ENCODE data around the gene SDK2.

The SDK2 gene

GRCh38 chr17:73652886-73653480 is 8.7 kb upstream of the SDK2 start:
- DNase-seq (ENCODE audit: extremely low read depth, low read depth), result no peak
- TF ChIP-seq, protein P1, sequence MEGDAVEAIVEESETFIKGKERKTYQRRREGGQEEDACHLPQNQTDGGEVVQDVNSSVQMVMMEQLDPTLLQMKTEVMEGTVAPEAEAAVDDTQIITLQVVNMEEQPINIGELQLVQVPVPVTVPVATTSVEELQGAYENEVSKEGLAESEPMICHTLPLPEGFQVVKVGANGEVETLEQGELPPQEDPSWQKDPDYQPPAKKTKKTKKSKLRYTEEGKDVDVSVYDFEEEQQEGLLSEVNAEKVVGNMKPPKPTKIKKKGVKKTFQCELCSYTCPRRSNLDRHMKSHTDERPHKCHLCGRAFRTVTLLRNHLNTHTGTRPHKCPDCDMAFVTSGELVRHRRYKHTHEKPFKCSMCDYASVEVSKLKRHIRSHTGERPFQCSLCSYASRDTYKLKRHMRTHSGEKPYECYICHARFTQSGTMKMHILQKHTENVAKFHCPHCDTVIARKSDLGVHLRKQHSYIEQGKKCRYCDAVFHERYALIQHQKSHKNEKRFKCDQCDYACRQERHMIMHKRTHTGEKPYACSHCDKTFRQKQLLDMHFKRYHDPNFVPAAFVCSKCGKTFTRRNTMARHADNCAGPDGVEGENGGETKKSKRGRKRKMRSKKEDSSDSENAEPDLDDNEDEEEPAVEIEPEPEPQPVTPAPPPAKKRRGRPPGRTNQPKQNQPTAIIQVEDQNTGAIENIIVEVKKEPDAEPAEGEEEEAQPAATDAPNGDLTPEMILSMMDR (IDR thresholded peaks at IDR 0.05; ENCODE audit: low read depth, low read length), result no peak

DNA sequence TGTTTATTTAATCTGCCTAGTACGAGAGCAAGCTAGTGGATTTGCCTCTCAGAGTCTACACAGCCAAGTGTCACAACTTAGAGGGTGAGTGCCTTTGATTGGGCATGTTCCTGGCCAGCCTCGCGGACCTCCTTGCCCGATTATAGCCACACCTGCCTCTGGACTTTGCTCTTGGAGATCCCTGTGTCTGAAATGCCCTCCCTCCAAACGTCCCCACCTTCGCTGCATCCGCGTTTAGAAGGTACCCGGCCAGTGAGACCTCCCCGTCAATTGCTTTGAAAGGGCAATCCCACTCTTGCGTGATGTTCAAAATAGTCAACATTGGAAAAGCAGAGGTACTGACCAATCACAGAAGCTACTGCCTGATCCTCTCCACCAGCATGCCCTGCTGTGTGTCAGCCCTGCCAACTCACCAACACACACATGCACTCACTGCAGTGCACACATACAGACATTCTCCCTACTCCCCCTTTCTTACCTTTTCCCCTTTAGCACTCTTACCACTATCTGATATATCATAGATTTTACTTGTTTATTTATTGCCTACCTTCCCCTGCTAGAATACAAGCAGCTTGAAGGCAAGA is 6.5 kb upstream of the SDK2 start:
- DNase-seq (ENCODE audit: extremely low read depth, low read depth), result no peak
- TF ChIP-seq, protein P1 (IDR thresholded peaks at IDR 0.05; ENCODE audit: low read depth, low read length), result no peak

- DNase-seq (ENCODE audit: extremely low read depth, low read depth), result no peak
- TF ChIP-seq, protein P1 (IDR thresholded peaks at IDR 0.05; ENCODE audit: low read depth, low read length), result no peak
These were observed 5.9 kb upstream of the SDK2 start for GRCh38 chr17:73650140-73650539.

GRCh38 chr17:73648974-73649373 is 4.7 kb upstream of the SDK2 start:
- DNase-seq (ENCODE audit: extremely low read depth, low read depth), result no peak
- TF ChIP-seq, protein P1 (IDR thresholded peaks at IDR 0.05; ENCODE audit: low read depth, low read length), result no peak

GRCh38 chr17:73648543-73648820 is 4.2 kb upstream of the SDK2 start:
- TF ChIP-seq, protein P1 (IDR thresholded peaks at IDR 0.05; ENCODE audit: low read depth, low read length), result no peak

DNA sequence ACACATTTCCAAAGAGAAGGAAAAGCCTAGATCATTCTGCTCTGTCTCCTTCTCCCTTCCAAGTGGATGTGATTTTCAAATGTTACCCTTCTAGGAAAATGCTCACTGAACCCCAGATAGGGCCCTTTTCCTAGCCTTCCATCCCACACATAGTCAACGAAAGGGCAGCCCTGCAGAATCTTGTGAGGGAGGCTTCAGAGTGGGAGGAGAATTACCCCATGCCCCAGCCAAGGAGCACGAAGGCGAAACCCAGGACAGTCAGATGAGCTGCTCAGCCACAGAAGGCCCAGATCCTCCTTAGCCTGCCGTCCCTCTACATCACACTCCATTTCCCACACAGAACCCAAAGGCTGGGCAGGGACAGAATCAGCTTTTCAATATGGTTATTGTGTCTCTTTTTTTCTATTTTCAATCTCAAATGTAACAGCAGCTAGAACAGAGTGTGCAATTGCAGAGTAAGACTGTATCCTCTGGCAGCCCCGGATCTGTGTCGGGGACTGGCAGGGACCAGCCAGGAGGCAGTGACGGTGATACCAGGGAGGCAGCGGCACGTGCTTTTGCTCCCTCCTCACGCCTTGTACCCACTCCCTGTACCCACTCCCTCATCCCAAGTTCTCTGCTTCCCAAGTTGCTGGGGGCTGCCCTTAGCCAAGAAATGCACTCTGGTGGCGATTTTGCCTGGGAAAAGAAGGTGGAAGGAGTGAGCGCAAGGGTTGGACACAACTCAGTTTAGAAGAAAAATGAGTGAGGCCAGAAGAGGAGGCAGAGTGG is 3.7 kb upstream of the SDK2 start:
- TF ChIP-seq, protein P1 (IDR thresholded peaks at IDR 0.05; ENCODE audit: low read depth, low read length), result no peak
- DNase-seq (ENCODE audit: extremely low read depth, low read depth), result no peak

More at GRCh38 chr17:73648543-73648820, 4.2 kb upstream of the SDK2 start:
- no peak for DNase-seq (ENCODE audit: extremely low read depth, low read depth)

GRCh38 chr17:73647301-73647695 is 3.1 kb upstream of the SDK2 start:
- DNase-seq (ENCODE audit: extremely low read depth, low read depth), result no peak
- TF ChIP-seq, protein P1 (IDR thresholded peaks at IDR 0.05; ENCODE audit: low read depth, low read length), result no peak
